Anterior cingulate cortex (tissue), 58 donors: Measurements from ENCODE around the gene ADIPOR2.

Source experiments
- DNase-seq, 58 donors: peaks; one replicate each; lab custom pipeline; 2025; lab: John Stamatoyannopoulos, UW

ADIPOR2 gene

GRCh38 chr12:1690578-1691122 lies at the start of gene ADIPOR2:
ADIPOR2 (plus strand) TSS chr12:1691070; CDS start chr12:1754344, 63,274 bp downstream.
- DNase-seq: peak; percentile 76 to 96 (median 91)

DNA sequence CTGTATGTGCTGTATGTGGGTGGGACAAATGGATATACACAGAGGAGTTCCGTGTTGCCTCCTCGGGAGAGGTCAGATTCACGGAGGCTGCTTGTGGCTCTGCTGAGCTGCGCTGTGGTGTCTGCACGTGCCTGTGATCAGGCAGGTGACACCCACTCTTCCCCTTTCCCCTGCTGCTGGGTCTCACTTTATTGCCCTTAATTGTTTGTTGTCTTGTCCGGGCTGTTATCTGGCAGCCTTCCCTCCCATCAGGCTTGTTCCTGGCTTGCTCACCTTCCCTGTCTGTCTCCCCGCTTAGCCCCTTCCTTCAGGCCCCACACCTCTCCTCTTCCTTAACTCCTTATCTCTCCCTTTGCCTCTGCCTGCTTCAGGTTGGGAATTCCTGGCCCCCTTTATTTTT lies 48.4 kb upstream of the ADIPOR2 start:
- no peak for DNase-seq

- DNase-seq: no peak
Observed at GRCh38 chr12:1643043-1643442, 47.8 kb upstream of the ADIPOR2 start.

DNA sequence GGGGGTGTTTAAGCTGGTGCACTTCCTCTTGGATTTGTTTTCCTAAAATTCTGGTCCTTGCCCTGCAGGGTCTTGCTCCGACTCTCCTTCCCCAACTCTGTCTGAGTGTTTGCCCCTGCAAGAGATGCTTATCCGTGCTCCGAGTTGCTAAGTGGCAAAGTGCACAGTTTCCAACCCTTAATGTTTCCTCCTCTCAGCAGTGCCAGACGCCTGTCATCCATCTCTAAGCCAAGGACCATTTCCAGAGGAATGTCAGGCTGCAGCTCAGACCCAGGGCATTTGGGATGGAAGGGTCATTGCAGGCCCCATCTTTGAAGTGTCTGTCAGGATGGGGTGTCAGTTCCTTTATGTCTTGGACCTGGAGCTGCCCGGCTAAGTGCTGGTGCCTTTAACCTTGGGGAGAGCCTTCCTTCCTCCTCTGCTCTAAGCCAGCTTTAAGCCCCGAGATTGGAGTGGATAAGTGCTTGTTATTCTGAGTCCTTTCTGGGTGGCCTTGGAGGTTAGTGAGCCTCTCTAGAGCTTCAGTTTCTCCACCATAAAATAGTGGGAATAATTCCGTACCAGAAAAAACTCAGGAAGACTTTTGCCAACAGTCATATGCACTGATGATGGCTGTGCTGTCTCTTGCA lies 46.9 kb upstream of the ADIPOR2 start:
- DNase-seq: peak in 2 of 58 donors; percentile 35 to 38

DNA sequence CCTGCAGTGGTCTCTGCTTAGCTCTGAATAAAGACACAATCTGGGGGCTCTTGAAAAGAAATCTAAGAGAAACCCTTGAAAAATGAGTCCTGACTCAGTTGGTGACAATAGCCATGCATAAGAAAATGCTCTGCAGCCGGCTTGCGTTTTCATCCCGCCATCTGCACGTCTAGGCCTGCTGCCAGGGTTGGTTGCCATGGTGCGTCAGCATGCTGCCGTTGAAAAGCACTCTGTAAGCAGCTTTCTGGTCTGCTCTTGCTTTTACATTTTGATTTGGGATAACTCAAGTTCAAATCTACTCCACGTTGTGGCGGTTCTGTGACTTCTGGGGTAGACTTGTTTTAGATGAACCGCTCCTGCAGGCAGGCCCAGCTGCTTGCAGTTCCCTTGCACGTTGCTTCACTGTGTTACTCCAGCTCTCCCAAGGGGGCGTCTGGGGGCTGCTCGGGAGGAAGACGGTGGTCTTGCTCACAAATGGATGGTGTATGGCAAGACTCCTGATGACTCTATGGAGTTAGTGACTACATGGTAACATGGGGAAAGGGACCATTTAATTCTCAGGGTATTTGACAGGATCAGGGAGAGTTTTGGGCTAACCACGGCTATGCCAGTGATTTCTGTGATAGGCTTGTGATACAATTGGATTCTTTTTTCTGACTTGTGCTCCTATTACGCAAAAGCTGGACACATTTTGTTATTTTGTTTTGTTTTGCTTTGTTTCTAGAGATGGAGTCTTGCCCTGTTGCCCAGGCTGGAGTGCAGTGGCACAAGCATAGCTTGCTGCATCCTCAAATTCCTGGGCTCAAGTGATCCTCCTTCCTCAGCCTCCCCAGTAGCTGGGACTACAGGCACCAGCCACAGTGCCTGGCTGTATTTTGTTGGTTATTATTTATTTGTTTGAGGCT lies 46.1 kb upstream of the ADIPOR2 start:
- DNase-seq: peak in 57 of 58 donors; percentile 29 to 96 (median 84)

- DNase-seq: no peak
Observed at GRCh38 chr12:1645819-1646218, 45.1 kb upstream of the ADIPOR2 start.

GRCh38 chr12:1646569-1647284 lies 44.1 kb upstream of the ADIPOR2 start:
- no peak for DNase-seq

DNA sequence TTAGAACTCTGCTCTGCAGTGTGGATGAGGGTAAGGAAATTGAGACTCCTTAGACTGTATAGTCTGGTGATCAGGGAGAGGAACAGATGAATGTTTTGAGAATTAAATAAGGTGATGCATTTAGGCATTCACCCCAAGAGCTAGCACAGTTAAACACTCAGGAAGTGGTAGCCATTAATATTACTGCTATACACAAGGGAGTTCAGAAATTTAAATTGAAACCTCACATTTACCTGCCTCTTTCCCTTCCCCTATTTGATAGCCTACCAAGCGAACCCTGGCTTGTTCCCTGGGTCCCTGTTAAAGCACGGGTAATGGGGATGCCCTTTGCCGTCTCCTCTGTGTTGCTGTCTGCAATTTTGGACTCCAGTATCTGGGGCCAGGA lies 43.6 kb upstream of the ADIPOR2 start:
- DNase-seq: no peak

DNA sequence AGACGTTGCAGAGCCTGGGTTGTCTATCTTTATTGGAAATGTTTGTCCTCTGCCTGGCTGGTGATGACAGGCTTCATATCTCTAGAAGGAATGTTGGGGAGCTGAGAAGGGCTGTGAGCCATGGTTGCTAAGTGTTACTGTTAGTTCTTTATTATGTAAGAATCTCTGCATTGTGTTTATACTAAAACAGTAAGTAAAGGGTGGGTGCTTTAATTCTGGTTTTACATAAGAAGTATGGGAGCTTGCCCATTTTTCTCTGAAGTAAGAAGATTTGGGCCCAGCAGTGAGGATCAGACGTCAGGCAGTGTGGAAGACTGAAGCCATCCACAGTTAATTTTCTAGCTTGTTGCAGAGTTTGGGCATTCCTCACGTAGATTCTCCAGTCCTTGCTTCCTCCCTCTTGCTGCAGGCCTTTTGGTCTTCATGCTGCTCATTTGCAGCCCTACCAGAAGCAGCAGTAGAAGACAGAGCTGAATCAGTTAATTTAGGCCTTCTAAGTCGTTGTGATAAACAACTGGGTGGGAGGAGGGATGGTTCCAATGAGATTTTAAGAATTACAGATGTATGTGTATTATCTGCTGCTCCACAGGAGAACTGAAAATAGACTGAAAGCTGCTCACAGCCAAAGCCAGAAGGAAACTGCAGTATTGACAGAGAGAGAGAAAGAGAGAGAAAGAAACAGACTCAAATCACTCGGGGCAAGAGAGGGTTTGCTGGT lies 40.5 kb upstream of the ADIPOR2 start:
- DNase-seq: peak in 13 of 58 donors; percentile 11 to 80 (median 41)

DNA sequence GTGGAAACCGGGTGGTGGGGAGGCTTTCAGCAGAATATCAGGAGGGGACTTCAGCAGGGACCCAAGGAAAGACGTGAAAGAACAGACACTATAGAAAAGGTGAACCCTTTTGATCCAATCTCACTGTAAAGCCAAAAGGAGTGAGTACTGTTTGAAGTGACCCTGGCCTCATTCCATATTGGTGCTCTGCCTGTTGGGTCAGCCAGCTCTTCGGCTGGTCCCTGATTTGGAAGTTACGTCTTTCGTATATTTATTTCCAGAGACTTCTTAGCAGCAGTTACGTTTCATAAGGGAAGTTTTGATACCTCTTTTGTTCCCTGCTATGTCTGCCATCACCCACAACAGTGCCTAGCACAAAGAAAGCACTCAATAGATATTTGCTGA lies 39.9 kb upstream of the ADIPOR2 start:
- DNase-seq: no peak

GRCh38 chr12:1651946-1652345 lies 38.9 kb upstream of the ADIPOR2 start:
- no peak for DNase-seq

DNA sequence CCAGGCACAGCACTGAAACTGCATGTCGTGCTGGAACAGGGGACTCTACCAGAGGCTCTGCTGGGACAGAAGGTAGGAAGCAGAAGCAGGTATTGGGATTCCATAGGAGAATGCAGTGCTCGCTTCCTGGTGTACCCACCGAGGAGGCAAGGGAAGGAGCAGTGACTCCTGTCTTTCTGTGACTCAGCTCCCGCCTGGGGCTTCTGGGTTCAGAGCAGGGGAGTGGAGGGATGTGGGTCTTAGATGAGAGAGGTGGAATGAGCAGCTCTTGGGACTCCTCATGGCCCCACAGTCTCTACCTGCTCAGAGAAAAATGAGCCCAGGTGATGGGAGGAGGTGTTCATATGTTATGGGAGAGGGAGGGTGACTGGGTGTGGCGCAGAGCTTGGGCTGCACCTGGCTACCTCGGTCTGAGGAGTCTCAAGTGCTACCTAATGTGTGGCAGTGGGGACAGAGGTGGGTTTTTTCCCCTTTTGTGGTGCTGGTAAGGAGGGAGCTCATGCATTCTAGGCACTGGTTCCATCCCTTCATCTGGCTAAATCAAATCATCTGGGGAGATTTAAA lies 35.6 kb upstream of the ADIPOR2 start:
- no peak for DNase-seq

DNA sequence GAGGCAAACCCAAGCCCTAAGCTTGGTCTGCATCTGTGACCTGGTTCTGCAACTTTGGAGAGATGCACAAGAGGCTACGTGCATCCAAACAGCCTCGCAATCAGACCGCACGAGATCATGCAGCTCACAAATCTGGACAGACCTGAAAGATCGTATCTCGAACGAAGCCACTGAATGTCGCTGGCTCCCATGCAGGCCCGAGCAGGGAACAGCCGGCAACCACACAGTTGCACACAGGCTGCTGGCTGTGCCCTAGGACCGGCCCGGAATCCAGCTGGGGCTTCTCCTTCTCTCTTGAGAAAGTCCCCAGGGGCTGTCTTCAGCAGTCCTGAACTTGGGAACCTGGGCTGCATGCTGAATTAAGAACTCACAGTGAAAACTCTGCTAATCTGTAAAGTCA lies 34.0 kb upstream of the ADIPOR2 start:
- peak in 4 of 58 donors; percentile 17 to 28 (median 23) for DNase-seq

- no peak for DNase-seq
Observed at GRCh38 chr12:1657688-1658087, 33.2 kb upstream of the ADIPOR2 start.

GRCh38 chr12:1660304-1661187 lies 30.3 kb upstream of the ADIPOR2 start:
- peak in 19 of 58 donors; percentile 16 to 83 (median 52) for DNase-seq

DNA sequence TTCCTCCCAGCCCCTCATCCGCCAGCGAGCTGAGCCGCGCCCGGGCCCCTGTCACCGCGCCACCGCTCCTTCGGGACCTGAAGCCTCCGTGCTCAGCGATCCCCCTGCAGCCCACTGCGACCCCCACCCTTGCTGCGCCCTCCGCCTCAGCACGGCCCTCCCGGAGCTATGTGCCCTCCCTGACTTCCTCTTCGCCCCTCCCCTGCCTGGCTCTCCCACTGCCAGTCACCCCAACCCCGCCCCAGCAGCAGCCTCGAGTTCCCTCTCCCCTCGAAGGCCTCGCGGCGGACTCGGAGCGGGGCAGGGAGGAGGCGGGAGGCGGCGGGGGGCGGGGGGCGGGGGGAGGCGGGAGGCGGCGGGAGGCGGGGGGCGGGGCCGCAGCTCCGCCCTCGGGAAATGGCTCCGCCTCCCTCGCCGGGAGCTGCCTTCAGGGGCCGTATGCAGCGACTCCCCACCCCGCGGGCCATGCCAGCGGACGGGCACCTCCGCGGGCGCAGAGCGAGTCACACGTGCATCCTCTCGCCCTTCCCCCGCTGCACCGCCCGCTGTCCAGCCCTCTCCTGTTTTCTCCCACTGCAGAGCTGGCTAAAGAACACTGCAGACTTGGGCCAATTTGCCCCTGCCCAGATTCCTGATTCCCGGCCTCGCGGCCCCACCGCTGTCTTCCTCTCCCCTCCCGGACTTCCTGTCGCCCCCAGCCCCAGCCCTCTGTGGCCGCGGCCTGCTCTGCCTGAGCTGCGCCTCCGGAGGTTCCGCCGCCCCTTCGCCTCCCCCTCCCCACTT lies 29.1 kb upstream of the ADIPOR2 start:
- peak in 56 of 58 donors; percentile 24 to 100 (median 92) for DNase-seq

GRCh38 chr12:1662761-1663439 lies 28.0 kb upstream of the ADIPOR2 start:
- no peak for DNase-seq
